Skeletal muscle satellite cell (primary cell): Measurements from ENCODE around the gene PGM1.
A peak's percentile ranks its signal among the peaks of the same experiment; 100 is the strongest.

Experiments used
- H3K27me3 ChIP-seq: 2 replicates; pipeline ENCODE4 v1.7.0; 2013; ENCODE audit warnings: low read length; ENCODE audit not compliant: control insufficient read depth, insufficient read depth
- H3K36me3 ChIP-seq: 2 replicates; pipeline ENCODE4 v1.7.0; 2013; ENCODE audit warnings: mild to moderate bottlenecking, control low read depth, low read length; ENCODE audit not compliant: insufficient read depth
- H3K4me1 ChIP-seq: 2 replicates; pipeline ENCODE4 v1.7.0; 2013; ENCODE audit warnings: low read length; ENCODE audit not compliant: control insufficient read depth, insufficient read depth
- H3K4me2 ChIP-seq: 2 replicates; pipeline ENCODE4 v1.7.0; 2013; ENCODE audit warnings: mild to moderate bottlenecking, low read length
- H3K4me3 ChIP-seq: 2 replicates; pipeline ENCODE4 v1.7.0; 2013; ENCODE audit warnings: low read length
- H3K9ac ChIP-seq: 2 replicates; pipeline ENCODE4 v1.7.0; 2013; ENCODE audit warnings: mild to moderate bottlenecking, low read depth, low read length, moderate library complexity
- H3K9me3 ChIP-seq: replicated peaks from 2 replicates; pipeline ENCODE4 v1.7.0; 2013; ENCODE audit warnings: mild to moderate bottlenecking, control low read depth, low read length

Gene PGM1

GRCh38 chr1:63601463-63601862 lies 8.3 kb downstream of the PGM1 start:
- no peaks in the 10 kb centered on the region for H3K27me3 ChIP-seq
- no peak overlapping the region for H3K4me2 ChIP-seq
- H3K4me1 ChIP-seq, result no peaks in the 10 kb centered on the region
- no peaks in the 10 kb centered on the region for H3K36me3 ChIP-seq
- H3K9me3 ChIP-seq, result no peaks in the 10 kb centered on the region
- no peak overlapping the region for H3K9ac ChIP-seq
- no peak overlapping the region for H3K4me3 ChIP-seq

- no peak overlapping the region for H3K9ac ChIP-seq
- no peaks in the 10 kb centered on the region for H3K9me3 ChIP-seq
- H3K36me3 ChIP-seq, result no peaks in the 10 kb centered on the region
- H3K27me3 ChIP-seq, result no peaks in the 10 kb centered on the region
- H3K4me1 ChIP-seq, result no peaks in the 10 kb centered on the region
- no peak overlapping the region for H3K4me3 ChIP-seq
- H3K4me2 ChIP-seq, result no peak overlapping the region
Observed at GRCh38 chr1:63601912-63602311, 8.7 kb downstream of the PGM1 start.

GRCh38 chr1:63602629-63603028 lies 9.4 kb downstream of the PGM1 start:
- Histone ChIP-seq H3K9ac (no peak overlapping the region), H3K4me2 (no peak overlapping the region), H3K4me3 (no peak overlapping the region), H3K27me3 (no peaks in the 10 kb centered on the region), H3K36me3 (no peaks in the 10 kb centered on the region), H3K4me1 (no peaks in the 10 kb centered on the region), H3K9me3 (no peaks in the 10 kb centered on the region)

- Histone ChIP-seq H3K9ac (no peak overlapping the region), H3K9me3 (no peaks in the 10 kb centered on the region), H3K36me3 (no peaks in the 10 kb centered on the region), H3K4me3 (no peak overlapping the region), H3K4me1 (no peaks in the 10 kb centered on the region), H3K4me2 (no peak overlapping the region), H3K27me3 (no peaks in the 10 kb centered on the region)
Observed at GRCh38 chr1:63603810-63604209, 10.6 kb downstream of the PGM1 start.

GRCh38 chr1:63607322-63607721 lies 14.1 kb downstream of the PGM1 start:
- H3K27me3 ChIP-seq, result no peaks in the 10 kb centered on the region
- H3K4me2 ChIP-seq, result no peak overlapping the region
- no peaks in the 10 kb centered on the region for H3K36me3 ChIP-seq
- peaks cover 5% of the 10 kb centered on the region for H3K4me1 ChIP-seq
- H3K4me3 ChIP-seq, result no peak overlapping the region
- no peak overlapping the region for H3K9ac ChIP-seq
- no peaks in the 10 kb centered on the region for H3K9me3 ChIP-seq

- no peak overlapping the region for H3K4me2 ChIP-seq
- no peaks in the 10 kb centered on the region for H3K27me3 ChIP-seq
- no peak overlapping the region for H3K4me3 ChIP-seq
- no peaks in the 10 kb centered on the region for H3K36me3 ChIP-seq
- H3K9me3 ChIP-seq, result no peaks in the 10 kb centered on the region
- H3K4me1 ChIP-seq, result peaks cover 5% of the 10 kb centered on the region
- H3K9ac ChIP-seq, result no peak overlapping the region
Observed at GRCh38 chr1:63611231-63611630, 18.0 kb downstream of the PGM1 start.

- H3K4me1 ChIP-seq, result peaks cover 5% of the 10 kb centered on the region
- no peak overlapping the region for H3K9ac ChIP-seq
- no peaks in the 10 kb centered on the region for H3K36me3 ChIP-seq
- H3K9me3 ChIP-seq, result no peaks in the 10 kb centered on the region
- no peaks in the 10 kb centered on the region for H3K27me3 ChIP-seq
- H3K4me3 ChIP-seq, result no peak overlapping the region
- H3K4me2 ChIP-seq, result no peak overlapping the region
Observed at GRCh38 chr1:63612564-63612963, 19.4 kb downstream of the PGM1 start.

- Histone ChIP-seq H3K9ac (no peak overlapping the region), H3K27me3 (no peaks in the 10 kb centered on the region), H3K4me1 (peaks cover 7% of the 10 kb centered on the region), H3K9me3 (no peaks in the 10 kb centered on the region), H3K36me3 (no peaks in the 10 kb centered on the region), H3K4me2 (no peak overlapping the region), H3K4me3 (no peak overlapping the region)
Observed at GRCh38 chr1:63612971-63613370, 19.8 kb downstream of the PGM1 start.

GRCh38 chr1:63615768-63616420 lies 22.7 kb downstream of the PGM1 start:
- Histone ChIP-seq H3K4me2 (no peak overlapping the region), H3K4me3 (no peak overlapping the region), H3K4me1 (peaks cover 6% of the 10 kb centered on the region), H3K9ac (peak overlapping the region; percentile 33), H3K27me3 (no peaks in the 10 kb centered on the region), H3K9me3 (no peaks in the 10 kb centered on the region), H3K36me3 (no peaks in the 10 kb centered on the region)

- Histone ChIP-seq H3K9me3 (no peaks in the 10 kb centered on the region), H3K4me1 (peaks cover 3% of the 10 kb centered on the region), H3K4me2 (no peak overlapping the region), H3K9ac (no peak overlapping the region), H3K4me3 (no peak overlapping the region), H3K27me3 (no peaks in the 10 kb centered on the region), H3K36me3 (no peaks in the 10 kb centered on the region)
Observed at GRCh38 chr1:63617450-63617849, 24.2 kb downstream of the PGM1 start.

GRCh38 chr1:63618011-63618410 lies 24.8 kb downstream of the PGM1 start:
- Histone ChIP-seq H3K9ac (no peak overlapping the region), H3K4me1 (peaks cover 3% of the 10 kb centered on the region), H3K36me3 (no peaks in the 10 kb centered on the region), H3K27me3 (no peaks in the 10 kb centered on the region), H3K4me2 (no peak overlapping the region), H3K9me3 (no peaks in the 10 kb centered on the region), H3K4me3 (no peak overlapping the region)

- H3K4me1 ChIP-seq, result peaks cover 3% of the 10 kb centered on the region
- H3K4me2 ChIP-seq, result no peak overlapping the region
- no peaks in the 10 kb centered on the region for H3K9me3 ChIP-seq
- no peaks in the 10 kb centered on the region for H3K36me3 ChIP-seq
- no peaks in the 10 kb centered on the region for H3K27me3 ChIP-seq
- H3K9ac ChIP-seq, result no peak overlapping the region
- H3K4me3 ChIP-seq, result no peak overlapping the region
Observed at GRCh38 chr1:63619558-63619957, 26.3 kb downstream of the PGM1 start.
